Effector CD4-positive, alpha-beta T cell (primary cell): ENCODE data around the gene ERFE.

Experiments used
- DNase-seq: peaks from one replicate; pipeline ENCODE4 v3.0.0-alpha.2; 2020

ERFE gene

DNA sequence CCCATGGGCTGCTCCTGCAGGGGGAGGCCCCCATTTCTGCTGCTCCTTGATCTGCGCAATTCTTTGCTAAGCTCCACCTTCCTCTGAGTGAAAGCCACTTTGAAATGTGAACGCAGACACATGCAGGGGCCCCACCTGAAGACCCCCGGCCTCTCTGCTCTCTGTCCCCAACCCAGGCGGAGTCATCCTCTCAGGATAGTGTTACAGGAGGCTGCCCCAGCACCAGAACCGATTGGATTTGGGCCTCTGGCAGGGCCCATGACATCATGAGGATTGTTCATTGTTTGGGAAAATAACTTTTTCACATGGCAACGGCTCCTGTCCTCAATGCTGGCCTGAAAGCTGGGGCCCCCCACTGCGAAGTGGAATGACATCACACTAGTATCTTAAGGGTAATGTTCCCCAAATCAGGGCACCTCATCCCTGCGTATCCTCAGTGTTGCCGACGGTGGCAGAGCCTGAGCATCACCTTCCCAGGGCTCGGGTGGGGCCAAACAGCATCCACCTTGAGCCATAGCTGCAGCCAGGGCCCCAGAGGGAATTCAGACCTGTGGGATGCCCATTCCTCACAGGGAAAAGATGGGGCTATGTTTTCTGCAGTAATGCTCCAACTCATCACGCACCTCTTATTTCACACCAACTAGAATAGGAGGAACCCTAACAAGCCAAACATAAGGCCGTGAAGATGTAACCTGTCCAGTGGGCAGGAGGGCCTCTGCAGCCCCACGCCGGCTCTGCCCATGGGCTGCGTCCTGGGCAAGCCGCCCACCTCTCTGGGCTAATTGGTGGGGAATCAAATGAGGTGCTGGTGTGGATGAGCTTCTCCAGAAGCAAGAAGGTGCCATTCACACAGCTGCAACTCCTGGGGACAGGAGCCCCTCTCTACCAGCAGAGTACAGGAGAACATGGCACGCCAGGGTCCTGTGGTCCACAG lies 2.7 kb upstream of the ERFE start:
- no peak for DNase-seq

DNA sequence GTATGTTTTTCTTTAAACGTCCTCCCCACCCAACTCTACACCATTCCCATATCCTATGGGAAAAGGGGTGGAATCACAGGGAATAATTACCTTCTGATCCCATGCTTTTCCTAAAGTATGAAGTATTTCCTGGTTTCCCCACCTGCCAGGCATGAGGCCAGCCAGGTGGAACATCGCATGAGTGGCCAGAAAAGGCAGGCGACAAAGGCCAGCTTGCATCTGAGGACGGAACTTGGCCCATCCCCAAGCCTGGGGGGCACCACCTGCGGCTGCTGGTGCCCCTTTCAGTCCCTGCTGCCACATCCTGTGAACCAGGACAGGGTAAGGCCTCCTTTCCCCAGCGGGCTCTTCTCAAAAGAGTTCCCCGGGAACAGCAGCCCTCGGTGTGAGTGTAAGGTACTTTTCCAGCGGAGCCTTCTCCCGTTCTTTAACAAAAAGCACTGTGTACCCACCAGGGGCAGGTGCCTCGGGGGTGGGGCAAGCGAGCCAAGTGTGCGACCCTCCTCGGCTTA lies 1.2 kb upstream of the ERFE start:
- no peak for DNase-seq

DNA sequence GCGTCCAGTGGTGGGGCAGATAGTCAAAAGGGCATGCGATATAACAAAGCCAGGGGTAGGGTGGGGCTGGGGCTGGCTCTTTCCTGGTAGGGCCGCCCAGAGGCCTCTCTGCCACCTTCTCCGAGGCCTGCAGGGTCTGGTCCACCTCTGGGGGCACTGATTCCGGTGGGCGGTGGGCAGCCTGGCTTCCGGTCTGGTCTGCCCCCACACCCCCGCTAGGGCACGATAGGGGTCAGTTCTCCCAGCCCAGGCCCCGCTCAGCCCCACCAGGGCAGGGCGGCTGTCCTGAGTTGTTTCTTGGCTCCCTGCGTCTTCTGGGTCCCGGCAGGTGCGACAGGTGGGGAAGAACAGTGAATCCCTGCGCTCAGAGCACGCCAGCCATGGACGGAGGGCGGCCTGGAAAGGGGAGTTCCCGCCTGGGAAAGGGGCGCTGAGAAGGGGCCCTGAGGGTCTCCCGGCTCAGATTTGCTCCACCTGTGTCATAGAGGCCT lies 707 bp upstream of the ERFE start:
- no peak for DNase-seq

DNA sequence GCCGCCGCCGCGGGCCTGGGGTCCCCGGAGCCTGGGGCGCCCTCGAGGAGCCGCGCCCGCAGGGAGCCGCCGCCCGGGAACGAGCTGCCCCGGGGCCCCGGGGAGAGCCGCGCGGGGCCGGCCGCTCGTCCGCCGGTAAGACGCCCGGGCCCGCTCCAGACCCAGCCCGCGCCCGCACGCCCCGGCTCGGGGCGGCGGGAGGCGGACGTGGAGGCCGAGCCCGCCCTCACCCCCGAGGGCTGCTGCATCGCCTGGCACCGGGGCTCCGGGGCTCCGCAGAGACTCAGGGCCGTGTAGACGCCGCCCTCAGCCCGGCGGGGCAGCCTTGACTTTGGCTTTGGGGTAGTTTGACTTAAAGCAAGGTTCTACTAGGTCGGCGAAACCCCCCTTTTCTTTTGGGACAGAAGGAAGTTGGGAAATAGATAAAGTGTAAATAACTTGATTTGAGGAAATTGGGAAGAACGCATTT lies 335 bp downstream of the ERFE start:
- DNase-seq = no peak

DNA sequence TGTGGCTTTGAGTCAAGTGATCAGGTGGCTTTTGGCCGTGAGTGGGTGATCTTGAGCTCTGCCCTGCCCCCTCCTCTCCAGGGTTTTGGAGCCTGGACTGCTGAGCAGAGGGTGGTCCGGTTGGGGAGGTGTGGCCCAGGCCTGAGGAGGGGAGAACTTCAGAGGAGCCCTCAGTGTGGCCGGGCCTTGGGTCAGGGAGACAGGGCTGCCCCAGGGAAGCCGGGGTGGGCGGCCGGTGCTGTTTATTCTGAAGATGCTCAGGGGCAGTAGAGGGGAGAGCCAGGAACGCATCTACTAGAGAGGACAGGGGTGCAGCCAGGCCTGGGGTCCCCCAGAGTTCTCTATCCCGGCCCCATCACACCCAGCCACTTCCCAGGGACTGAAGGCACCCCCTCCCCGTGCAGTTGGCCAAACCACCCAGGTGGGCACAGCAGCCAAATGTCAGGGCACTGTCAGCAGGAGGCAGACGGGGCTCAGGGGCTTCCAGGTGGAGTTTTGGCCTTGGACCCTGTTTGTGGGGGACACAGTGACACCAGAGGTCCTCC lies 963 bp downstream of the ERFE start:
- DNase-seq = no peak

DNA sequence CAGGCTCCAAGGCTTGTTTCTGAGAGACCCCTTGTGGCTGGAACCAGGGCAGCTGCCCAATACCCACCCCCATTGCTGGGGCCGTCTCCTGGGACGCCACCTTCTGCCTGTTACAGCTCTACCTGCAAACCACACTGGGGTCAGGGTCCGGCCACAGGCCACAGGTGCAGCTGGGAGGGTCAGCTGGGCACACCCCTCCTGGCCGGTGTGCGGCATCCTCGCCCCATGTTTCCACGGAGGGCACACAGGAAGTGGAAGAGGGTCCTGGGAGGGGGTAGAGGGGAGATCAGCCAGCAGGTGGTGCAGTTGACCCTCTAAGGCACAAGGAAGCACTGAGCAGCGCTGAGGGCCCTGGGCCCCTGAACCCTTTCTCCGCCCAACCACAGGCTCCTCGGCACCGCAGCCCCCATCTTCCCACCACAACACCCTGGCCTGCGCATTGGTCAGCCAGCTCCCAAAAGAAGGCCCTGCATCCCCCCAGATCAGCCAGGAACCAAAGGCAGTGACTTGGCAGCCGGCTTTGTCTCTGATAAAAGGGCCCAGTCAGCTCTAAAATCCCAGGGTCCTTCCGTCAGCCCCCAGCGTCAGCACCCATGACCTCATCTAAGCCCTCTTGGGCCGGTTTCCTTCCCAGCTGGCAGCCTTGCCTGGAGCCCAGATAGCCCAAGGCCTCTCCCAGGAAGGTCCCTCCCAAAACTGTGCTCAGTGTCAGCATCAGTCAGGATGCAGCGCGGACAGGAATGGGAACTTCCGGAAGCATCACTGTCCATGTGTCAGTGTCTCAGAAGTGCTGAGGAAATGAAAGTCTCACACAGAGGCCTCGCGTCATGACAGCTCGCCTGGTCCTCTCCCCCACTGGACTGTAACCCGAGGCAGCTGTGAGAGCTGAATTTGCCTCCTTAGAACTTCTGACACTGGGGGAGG lies 1.7 kb downstream of the ERFE start:
- DNase-seq = no peak

DNA sequence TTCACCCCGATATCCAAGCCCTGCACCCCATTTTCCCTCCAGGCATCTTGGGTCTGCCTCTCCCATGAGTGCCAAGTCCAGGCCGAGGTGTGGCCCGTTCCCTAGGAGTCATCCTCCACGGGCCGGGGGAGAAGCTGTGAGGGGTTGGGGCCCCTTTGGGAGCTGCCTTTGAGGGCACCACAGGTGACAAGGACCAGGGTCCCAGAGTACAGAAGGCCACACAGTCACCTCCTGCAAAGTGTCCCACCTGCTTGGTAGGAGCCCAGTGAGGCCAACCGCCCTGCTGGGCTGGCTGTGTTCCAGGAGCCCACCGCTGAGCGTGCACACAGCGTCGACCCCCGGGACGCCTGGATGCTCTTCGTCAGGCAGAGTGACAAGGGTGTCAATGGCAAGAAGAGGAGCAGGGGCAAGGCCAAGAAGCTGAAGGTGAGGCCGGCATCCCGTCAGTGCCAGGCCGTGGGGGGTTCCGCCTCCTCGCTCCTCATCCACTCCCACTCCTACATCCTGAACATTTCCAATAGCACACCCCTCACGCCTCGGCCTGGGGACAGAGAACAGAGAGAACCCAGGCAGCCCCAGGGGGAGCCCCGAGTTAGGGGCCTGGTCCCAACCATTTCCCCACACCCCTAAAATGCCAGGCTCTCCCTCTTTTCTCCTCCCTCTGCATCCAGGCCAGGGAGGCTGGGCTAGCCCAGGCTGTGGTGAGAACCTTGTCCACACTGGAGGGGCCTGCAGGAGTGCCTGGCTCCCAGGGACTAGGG lies 2.7 kb downstream of the ERFE start:
- DNase-seq = no peak

DNA sequence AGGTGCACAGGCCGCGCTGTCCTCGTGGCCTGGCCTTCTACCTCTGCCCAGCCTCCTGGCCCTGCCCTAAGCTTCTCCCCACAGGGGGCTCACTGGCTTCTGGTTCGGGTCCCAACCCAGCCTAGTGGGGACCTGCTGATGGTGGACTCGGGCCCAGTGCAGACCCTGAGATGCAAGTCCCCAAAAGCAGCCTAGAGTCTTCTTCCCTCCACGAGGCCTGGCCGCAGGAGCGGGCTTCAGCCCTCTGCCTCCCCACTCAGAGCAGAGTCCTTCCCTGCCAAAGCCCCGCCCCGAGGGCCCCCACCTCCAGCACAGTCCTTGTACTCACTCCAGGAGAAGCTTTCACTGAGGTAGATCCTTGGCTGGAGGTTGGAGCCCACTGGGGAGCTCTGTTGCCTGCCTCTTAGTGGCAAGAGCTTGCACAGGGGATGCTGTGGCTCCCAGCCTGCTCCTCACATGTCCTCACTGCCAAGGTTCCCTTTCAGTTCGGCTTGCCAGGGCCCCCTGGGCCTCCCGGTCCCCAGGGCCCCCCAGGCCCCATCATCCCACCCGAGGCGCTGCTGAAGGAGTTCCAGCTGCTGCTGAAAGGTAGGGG lies 3.6 kb downstream of the ERFE start:
- DNase-seq = no peak

DNA sequence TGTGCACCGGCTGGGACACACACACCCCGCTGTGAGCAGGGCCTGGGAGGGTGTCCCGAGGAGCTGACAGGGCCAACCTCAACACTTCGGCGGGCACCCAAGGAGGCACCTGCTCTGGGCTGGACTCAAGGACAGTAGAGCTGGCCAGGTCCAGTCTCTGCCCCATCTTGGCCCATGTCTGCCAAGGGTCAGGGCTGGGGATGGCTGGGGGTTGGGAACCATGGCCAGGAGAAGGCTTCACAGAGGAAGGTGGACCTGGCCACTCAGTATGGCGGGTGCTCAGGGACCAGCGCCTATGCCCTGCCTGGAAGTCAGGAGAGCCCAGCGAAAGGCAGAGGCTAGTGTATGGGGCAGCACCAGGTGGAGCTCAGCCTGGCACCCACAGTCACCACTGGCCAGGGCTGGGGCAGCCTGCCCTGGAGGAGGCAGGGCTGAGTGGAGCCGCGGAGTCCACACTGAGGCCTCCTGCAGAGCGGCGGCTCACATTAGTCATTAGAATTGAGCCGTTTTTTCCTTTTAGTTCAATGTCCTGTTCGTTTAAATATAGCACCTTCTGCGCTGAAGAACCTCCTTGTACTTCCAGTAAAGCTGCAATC lies 4.2 kb downstream of the ERFE start:
- no peak for DNase-seq

DNA sequence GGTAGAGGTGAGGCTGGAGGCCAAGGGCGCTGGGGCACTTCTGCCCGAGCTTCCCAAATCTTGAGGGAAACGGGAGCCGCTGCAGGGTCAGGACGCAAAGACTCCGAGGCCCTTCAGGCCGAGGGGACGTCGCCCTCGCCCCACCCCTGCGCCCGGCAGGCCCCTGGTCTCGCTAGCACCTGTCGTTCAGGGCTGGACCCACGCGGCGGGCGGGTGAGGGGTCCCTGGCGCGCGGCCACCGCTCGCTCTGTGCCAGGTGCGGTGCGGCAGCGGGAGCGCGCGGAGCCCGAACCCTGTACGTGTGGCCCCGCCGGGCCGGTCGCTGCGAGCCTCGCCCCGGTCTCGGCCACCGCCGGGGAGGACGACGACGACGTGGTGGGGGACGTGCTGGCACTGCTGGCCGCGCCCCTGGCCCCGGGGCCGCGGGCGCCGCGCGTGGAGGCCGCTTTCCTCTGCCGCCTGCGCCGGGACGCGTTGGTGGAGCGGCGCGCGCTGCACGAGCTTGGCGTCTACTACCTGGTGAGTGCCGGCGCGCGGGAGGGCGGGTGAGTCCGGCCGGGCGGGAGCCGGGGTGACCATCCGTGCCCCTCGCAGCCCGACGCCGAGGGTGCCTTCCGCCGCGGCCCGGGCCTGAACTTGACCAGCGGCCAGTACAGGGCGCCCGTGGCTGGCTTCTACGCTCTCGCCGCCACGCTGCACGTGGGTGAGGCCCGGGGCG lies 4.9 kb downstream of the ERFE start:
- DNase-seq = no peak

DNA sequence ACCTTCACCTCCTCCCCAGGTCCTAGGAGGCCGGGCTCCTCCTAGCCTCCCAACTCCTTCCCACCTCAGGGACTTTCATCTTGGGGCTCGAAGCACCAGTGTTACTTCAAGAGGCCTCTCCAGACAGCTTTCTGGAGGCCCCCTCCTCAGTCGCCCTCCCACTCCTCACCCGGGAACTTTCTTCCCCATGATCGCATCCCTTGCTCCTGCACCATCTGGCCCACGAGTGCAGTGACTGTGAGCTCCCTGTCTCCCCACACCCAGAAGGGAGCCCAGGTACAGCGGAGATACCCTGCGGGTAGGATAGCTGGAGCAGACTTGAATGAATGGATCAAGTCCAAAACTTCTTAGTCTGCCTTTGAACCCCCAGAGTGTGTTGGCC lies 6.1 kb downstream of the ERFE start:
- no peak for DNase-seq

DNA sequence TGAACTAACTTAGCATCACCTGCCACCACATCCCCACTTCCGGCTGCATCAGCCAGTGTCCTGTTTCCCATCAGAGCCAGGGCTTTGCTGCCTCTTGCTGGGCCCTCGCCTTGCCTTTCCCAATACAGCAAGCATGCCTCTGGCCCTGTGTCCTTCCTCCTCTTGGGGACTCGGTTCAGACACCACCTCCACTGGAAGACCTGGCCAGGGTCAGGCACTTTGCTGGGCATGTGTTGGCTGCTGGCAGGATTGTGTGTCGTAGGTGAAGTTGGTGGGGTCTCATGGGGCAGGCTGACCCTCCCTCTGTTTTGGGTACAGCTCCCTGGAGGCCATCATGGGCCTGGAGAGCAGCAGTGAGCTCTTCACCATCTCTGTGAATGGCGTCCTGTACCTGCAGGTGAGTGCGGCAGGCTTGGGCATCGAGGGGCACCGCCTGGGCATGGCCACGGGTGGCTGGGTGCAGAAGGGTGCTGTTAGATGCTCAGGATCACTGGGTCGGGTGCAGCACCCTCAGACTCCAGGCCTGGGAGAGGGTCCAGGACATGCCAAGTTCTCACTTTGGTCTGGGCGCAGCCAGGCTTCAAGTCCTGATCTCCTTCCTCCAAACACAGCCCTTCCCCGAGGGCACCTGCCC lies 6.6 kb downstream of the ERFE start:
- no peak for DNase-seq

DNA sequence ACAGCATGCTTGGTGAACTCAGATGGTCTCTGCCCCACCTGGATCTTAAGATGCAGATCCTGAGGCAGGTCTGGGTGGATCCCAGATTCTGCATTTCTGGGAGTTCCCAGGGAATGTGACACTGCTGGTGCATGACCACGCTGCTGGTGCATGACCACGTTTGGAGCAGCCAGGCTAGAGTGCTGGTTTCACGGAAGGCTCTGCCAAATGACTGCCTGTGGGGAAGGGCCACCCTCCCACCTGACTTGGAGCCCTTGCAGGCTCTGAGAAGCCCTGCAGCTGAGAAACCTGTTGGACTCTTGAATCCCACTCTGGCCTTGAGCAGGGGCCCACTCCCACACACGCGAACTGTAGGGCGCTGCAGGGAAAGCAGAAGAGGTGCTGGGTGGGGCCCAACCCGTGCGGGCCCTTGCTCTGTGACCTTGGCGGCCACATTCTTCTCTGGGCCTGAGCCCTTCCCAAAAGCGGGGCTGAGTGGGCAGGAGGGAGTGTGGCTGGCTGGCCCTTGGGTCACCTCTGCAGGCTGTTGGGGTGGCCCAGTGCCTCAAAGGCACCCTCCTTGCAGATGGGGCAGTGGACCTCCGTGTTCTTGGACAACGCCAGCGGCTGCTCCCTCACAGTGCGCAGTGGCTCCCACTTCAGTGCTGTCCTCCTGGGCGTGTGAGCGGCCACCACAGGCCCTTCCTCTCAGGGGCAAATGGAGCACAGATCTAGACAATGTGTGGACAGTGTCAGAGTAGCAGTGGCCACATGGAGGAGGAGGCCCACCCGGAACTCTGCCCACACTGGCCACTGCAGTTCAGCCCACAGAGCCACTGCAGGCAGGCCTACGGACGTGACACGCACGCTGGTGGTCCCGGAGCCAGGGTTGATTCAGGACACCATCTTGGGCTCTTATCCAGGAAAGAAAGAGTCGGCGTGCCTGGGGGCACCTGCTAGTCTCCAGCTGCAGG lies 7.9 kb downstream of the ERFE start:
- DNase-seq = no peak

DNA sequence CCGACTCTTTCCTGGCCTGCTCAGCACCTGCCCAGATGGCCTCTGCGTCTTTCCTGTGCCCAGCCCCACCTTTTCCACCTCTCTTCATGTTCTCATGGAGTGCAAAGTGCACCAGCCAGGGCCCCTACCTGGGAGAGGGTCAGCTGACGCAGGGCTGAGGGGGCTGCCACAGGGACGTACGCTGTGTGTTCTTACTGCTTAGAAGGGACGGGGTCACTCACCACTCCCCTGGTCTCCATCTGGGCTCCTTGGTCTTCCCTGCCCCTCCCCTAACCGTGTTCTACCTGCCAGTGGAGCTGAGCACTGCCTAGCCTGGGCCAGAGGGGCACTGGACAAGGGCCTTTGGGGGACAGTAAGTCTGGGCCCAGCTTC lies 8.6 kb downstream of the ERFE start:
- no peak for DNase-seq

DNA sequence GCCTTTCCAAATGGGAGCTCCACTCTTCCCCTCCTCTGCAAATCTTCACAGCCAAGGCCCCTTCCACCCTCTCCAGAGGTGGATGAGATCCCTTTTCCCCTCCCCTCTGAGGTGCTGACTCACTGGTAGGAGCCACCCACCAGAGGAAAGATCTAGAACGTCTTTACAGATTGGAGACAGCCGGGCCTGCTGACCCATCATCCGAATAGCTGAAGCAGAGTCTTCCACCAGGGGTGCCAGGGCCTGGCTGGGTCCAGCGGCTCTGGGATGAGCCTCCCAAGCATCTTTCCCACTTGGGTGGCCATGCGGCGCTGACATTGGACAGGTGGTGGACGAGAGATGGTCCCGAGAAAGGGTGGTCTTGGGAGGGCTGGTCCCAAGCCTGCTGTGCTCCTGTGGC lies 9.0 kb downstream of the ERFE start:
- DNase-seq = no peak

DNA sequence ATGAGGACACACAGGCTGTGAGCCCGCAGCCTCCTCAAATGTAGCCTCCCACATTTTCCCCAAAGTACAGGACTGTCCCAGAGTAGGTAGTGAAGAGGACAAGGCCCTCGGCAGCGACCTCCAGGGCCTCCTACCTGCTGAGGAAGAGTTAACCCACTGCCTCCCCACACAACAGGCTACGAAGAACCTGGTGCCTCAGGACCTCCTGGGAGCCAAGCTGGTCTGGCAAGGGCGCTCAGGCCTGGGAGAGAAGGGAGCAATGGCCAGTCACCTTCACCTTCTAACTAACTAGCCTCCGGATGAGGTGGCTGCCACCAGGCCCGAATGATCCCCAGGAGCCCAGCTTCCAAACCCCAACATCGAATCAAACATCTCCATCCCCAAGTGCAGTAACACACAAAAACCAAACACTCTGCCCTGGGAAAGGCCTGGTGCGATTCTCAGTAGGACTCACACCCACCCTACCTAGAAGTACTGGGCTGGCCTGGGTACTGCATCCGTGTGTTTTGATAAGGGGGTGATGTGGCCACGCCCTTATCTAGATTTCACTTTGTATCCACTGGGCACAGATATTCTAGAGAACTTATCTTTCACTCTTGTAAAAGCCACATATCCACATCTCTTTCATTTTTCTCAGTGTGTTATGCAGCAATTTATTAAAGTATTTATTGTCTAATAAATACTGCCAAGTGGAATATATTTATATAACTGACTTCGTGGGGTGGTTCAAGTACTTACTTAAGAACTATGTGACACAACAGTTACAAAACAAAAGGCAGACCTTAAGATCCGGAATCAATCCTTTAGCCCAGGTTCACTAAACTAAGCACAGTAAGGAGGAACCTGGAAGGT lies 9.7 kb downstream of the ERFE start:
- no peak for DNase-seq

DNA sequence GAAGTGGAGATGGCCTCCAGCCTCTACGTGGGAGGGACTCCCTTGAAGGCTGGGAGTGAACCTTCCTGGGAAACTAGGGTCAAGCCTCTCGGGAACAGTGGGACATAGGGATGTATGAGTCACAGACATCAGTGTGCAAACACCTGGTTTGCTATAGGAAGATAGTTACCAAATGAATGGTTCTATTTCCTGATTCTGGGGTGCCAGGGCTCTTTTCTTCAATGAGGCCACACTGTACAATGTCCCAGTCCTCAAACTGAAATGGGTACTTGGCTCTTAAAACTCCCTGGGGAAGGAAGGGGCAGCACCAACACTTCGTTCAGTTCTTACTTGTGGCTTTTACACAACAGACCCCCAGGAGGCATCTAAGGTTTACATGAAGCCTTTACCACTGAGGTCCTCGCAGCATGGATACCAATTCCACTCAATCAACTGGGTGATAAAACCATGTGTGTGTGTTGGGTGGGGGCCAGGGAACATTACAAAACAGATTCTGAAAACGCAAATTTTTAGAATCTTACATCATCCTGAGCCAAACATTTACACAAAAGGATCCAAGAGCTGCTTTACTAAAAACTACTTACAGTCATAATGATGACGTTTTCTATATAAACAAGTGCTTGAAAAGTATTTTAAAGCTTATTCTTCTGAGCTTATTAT lies 10.4 kb downstream of the ERFE start:
- no peak for DNase-seq
